IPS-NIHi11 (cell line): Measurements from ENCODE around the gene ZNF12.
"Not testable (repeated sequence)": the region's sequence is repeated elsewhere in the genome, so short reads cannot be mapped to it uniquely, and the experiment has no call there.

Experiments
- DNase-seq: peaks from one replicate; pipeline ENCODE4 v3.0.0; 2012; ENCODE audit warnings: mixed read lengths, low spot score

The ZNF12 gene

DNA sequence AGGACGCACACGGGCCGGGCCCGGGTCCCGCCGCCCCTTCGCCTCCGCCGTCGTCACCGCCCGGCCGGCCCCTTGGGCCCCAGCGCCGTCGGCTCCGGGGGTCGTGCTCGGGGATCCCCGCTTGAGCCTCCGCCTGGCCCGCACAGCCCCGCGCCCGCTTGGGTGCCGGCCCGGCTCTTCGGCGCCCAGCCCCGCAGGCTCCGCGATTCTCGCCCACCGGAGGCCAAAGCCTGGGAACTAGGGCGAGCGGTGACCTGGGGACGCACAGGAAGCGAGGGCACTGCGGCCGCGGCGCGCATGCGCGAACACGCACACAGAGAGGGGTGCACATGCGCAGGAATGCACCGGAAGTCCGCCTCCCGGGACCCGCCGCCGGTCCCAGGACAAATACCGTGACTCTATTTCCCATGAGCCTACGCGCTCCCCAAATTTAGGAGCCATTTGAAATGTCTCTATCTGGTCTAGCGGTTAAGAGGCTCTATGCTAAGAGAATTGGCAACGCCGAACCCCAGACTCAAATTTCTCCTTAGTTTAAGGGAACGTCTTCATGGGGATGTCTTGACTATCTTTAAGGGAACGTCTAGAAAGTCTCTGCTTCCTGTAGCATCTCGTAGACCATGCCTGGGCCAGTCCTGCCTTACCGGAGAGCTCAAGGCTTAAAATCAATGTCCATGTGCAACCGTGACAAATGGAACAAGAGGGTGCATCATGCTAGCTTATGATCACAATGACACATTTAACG, at the start of gene ZNF12:
Gene ZNF12, minus strand, starts transcription at position 282 of the 742 bp plus-strand sequence. CDS start 1,774 bp downstream, outside the sequence.
- DNase-seq, result peak; percentile 99

DNA sequence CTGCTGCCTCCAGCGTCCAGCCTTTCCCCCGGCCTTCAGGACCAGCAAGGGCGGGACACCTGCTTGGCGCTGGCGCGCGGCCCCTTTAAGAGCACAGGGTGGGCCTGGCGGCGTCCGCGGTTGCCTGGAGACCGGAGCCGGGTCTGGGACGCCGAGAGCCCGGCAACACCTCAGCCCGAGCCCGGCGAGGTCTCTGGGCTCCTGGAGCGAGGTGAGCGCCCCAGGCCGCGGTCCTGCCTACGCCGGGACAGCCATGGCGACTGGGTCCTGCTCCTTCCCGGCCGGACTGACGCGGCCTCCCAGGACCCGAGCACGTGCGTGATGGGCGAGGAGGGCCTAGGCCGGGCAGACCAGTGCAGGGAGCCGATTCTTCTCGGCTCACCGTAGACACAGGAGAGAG, 47.2 kb upstream of the ZNF12 start, which contains the start of gene RSPH10B2:
Gene RSPH10B2, plus strand, starts transcription at position 140 of the 400 bp plus-strand sequence. CDS start 3,575 bp downstream, outside the sequence.
- DNase-seq, result not testable (repeated sequence)

- DNase-seq, result not testable (repeated sequence)
Measured at GRCh38 chr7:6750173-6750572, 43.4 kb upstream of the ZNF12 start.

GRCh38 chr7:6749335-6749734, 42.6 kb upstream of the ZNF12 start:
- not testable (repeated sequence) for DNase-seq

DNA sequence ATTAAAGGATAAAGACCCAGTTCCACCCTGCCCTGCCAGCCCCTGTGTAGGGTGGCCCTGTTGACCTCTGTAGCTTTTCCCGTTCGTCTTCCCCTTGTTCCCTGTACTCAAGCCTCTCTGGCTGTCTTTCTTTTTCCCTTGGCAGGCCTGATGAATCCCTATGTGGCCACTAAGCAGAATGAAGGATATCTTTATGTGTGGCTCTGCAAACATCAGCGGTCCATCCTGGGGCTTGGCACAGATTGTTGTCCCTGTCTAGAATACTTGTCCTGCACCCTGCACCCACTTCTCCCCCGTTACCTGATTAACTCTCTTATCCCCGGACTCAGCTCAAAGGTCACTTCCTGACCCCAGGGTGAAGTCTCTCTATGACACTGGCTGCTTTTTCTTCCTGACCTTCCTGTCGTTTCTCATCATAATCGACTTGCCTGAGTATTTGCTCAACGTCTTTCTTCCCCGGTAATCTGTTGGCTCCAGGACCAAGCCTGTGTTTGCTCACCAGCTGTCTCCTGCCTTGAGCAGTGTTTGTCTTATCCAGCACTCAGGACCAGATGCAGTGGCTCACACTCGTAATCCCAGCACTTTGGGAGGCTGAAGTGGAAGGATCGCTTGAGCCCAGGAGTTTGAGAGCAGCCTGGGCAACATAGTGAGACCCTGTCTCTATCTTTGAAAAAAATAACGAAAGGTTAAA, 37.8 kb upstream of the ZNF12 start:
- not testable (repeated sequence) for DNase-seq

GRCh38 chr7:6738415-6738814, 31.7 kb upstream of the ZNF12 start:
- DNase-seq, result not testable (repeated sequence)

DNA sequence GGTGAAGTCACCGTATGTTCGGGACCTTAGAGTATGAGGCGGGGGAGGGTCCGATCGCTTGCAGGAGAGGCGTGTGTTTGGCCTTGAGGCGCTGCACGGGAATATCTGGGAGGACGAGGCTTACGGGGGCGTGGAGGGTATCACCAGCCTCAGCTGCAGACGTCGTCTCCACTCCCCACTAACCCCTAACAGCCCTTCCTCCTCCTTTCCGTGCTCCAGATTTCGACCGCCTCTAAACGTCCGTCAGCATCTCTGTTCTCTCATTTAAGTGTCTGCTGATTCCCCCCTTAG, 23.5 kb upstream of the ZNF12 start:
- peak; percentile 21 for DNase-seq

DNA sequence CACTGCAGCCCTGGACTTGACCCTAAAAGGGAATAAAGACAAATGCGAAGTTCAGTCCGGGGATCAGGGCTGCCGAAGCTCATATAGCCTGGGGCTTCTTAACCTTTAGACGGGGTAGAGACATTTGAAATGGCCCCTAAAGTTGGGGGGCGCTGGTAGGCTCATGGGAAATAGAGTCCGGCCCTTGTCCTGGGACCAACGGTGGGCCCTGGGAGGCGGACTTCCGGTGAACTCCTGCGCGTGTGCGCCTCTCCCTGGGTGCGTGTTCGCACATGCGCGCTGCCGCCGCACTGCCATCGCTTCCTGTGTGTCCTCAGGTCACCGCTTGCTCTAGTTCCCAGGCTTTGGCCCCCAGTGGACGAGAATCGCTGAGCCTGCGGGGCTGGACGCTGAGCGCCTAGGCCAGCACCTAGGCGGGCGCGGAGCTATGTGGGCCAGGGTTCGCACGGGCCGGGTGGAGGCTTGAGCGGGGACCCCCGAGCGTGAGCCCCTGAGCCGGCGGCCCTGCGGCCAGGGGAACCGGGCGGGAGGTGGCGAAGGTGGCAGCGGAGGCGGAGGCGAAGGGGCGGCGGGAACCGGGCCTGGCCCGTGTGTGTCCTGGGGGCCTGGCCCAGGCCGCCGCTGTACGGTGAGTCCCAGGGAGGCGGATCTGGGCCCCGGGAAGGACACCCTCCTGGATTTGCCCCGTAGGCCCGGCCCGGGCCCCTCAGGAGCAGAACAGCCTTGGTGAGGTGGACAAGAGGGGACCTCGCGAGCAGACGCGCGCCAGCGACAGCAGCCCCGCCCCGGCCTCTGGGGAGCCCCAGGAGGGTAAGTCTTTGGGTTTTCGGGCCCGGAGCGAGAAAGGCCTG, 23.0 kb upstream of the ZNF12 start:
- peak; percentile 95 for DNase-seq

- not testable (repeated sequence) for DNase-seq
Measured at GRCh38 chr7:6728893-6729491, 22.2 kb upstream of the ZNF12 start.

- DNase-seq, result no peak
Measured at GRCh38 chr7:6727663-6728062, 20.9 kb upstream of the ZNF12 start.

- DNase-seq, result not testable (repeated sequence)
Measured at GRCh38 chr7:6726341-6726740, 19.6 kb upstream of the ZNF12 start.

DNA sequence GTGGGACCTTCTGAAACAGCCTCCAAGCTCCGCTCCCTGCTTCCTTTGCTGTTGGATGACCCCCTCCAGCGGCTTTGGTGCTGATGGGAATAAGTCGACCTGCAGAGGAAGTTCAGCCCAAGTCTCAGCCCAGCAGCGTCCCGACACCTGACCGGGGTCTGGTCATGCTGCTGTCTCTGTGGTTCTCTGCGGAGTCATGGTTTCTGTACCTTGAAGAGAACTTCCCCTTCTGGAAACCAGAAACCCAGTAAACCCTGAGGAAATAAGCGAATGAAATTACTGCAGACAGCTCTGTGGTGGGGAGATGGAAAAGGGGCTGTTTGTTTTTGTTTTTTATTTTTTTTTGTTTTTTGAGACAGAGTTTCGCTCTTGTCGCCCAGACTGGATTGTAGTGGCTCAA, 18.3 kb upstream of the ZNF12 start:
- DNase-seq, result no peak

- DNase-seq, result not testable (repeated sequence)
Measured at GRCh38 chr7:6724351-6724750, 17.6 kb upstream of the ZNF12 start.

DNA sequence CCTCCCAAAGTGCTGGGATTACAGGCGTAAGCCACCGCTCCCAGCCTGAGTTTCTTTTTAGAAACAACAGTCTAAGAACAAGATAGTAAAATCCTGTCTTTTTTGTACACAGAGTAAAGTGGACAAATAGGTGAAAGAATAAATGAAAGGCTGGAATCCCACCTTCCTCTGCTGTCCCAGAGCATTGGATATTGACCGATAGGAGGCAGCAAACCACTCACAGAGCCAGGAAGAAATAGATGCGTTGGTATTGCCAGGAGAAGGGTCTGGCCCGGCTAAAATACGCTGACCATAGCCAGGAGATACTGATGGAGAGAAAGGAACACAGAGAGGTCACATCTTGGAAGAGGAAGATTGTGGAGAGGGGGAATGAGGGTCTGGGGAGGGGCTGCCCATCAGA, 11.4 kb upstream of the ZNF12 start:
- peak; percentile 30 for DNase-seq

DNA sequence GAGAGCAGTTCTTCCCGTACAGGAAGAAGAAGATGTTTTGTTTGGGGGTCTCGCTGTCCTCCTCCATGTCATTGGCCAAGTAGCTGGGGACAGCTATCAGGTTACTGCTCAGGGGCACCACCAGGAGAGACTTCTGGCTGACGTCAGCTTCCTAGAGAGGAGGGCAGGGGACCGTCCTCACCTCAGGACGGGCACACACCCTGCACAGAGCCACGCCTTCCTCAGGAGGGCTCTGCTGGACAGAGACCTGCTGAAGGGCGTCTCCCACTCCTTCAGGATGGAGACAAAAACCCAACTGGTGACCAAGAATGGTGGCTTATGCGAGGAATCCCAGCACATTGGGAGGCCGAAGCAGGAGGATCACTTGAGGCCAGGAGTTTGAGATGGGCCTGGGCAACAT, 9.2 kb upstream of the ZNF12 start:
- DNase-seq, result not testable (repeated sequence)

- no peak for DNase-seq
Measured at GRCh38 chr7:6714360-6714759, 7.6 kb upstream of the ZNF12 start.

DNA sequence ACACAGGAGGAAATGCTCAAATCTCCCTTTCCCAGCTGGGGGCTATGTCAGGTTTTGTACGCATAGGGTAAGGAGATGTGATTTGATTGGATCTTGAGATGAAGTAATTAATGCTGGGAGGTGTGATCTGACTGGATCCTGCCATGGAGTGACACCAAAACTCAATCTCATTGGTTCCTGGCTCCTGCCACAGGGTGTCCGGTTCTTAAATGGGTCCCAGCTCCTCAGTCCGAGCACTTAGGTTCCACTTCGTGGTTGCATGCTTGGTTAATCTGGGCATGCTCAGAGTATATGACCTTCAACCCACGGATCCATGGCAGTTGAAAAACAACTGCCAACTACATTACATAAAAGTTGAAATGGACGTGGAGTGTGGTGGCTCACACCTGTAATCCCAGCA, 3.1 kb upstream of the ZNF12 start:
- DNase-seq, result peak; percentile 21

DNA sequence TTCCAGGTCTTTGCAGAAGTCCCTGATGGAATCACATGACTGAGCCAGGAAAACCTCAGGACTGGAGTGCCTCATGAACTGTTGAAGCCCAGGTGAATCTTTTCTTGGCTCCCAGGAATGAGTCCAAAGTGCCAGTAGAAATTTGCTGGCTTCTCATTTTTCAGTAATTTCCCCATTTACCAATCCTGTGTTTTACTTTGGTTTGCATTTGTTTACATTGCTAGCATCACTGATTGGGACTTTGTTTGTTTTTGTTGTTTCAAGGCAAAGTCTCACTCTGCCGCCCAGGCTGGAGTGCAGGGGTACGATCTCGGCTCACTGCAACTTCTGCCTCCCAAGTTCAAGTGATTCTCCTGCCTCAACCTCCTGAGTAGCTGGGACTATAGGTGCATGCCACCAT, 1.6 kb upstream of the ZNF12 start:
- no peak for DNase-seq

GRCh38 chr7:6705959-6706665, 635 bp downstream of the ZNF12 start:
- no peak for DNase-seq

DNA sequence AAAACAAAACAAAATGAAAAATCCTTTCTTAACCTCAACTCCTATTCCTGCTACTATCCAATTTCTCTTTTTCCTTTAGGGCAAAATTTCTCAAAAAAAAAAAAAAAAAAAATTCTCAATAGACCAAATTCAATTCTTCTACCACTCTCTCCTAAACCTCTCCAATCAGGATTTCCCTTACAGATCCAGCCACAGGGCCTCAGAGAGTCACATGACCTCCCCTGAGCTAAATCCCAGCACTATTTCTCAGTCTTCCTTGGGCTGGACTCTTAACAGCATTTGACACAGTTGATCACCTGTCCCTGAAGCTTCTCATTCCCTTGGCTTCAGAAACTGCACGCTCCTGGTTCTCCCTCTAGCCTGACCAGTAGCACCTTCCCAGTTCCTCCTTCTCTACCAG, 4.9 kb downstream of the ZNF12 start:
- DNase-seq, result no peak

GRCh38 chr7:6700793-6701192, 6.0 kb downstream of the ZNF12 start:
- no peak for DNase-seq
